CD4-positive, alpha-beta T cell (primary cell): Measurements from ENCODE around the gene RNF150. TPM values are rescaled to one million over a fixed set of nuclear protein-coding genes. Genes with fewer than 3 reads are reported as not detected.

Source experiments
- ATAC-seq: fragments of 200-7000 bp; cut with Tn5 transposase; one replicate; pipeline ENCODE4 v1.10.0; 2022; ENCODE audit warnings: mild to moderate bottlenecking; ENCODE audit not compliant: poor library complexity
- CTCF ChIA-PET: fragments of 350-600 bp; sonication (Branson Sonifier 250); formaldehyde crosslinking; loops from one replicate; lab custom pipeline; 2021; ENCODE audit warnings: antibody characterized with exemption, inconsistent platforms; lab: Charles Lee
- POLR2A ChIA-PET: fragments of 350-600 bp; sonication (Branson Sonifier 250); formaldehyde crosslinking; loops from one replicate; lab custom pipeline; 2021; ENCODE audit warnings: antibody characterized with exemption, inconsistent platforms; lab: Charles Lee
- DNase-seq, 14 experiments: peaks; one replicate each; pipeline ENCODE4 v3.0.0-alpha.2; 2013 to 2020; ENCODE audit warnings: mixed read lengths in 2 of 14
- H3K27ac ChIP-seq, 2 donors: one replicate each; pipeline versions ENCODE4 v1.5.1 to v1.7.0; 2013; ENCODE audit warnings: low read length in 2 of 2, low read depth in 1 of 2, mild to moderate bottlenecking in 1 of 2
- H3K27me3 ChIP-seq, 2 experiments: 1 replicate in 1 of 2; 2 replicates in 1 of 2; pipeline versions ENCODE4 v1.6.1 to v1.7.0; 2013; ENCODE audit warnings: low read length in 2 of 2, control low read depth in 1 of 2, mild to moderate bottlenecking in 1 of 2, moderate library complexity in 1 of 2; ENCODE audit not compliant: insufficient read depth in 2 of 2, control insufficient read depth in 1 of 2
- H3K36me3 ChIP-seq: one replicate; pipeline ENCODE4 v1.6.1; 2013; ENCODE audit warnings: low read length, control low read depth; ENCODE audit not compliant: insufficient read depth
- H3K4me1 ChIP-seq: one replicate; pipeline ENCODE4 v1.6.1; 2013; ENCODE audit warnings: low read length, control low read depth; ENCODE audit not compliant: insufficient read depth
- H3K4me3 ChIP-seq: one replicate; pipeline ENCODE4 v1.5.1; 2013; ENCODE audit warnings: mild to moderate bottlenecking, low read length, moderate library complexity
- H3K9me3 ChIP-seq, 2 experiments: 1 replicate in 1 of 2; 2 replicates in 1 of 2; pipeline versions ENCODE4 v1.6.1 to v1.7.0; 2013; ENCODE audit warnings: low read length in 2 of 2, mild to moderate bottlenecking in 2 of 2, control low read depth in 1 of 2, moderate library complexity in 1 of 2; ENCODE audit not compliant: control insufficient read depth in 1 of 2, insufficient read depth in 1 of 2
- H3K27ac Mint-ChIP-seq: one replicate; pipeline ENCODE4 v1.8.0; 2020; ENCODE audit warnings: mixed read lengths
- H3K27me3 Mint-ChIP-seq: one replicate; pipeline ENCODE4 v1.8.0; 2021; ENCODE audit warnings: mixed read lengths
- H3K36me3 Mint-ChIP-seq: one replicate; pipeline ENCODE4 v1.8.0; 2021; ENCODE audit warnings: low read depth, mixed read lengths
- H3K4me1 Mint-ChIP-seq: one replicate; pipeline ENCODE4 v1.8.0; 2021; ENCODE audit warnings: low read depth, mixed read lengths
- H3K4me3 Mint-ChIP-seq: one replicate; pipeline ENCODE4 v1.8.0; 2020; ENCODE audit warnings: mild to moderate bottlenecking, mixed read lengths
- H3K9me3 Mint-ChIP-seq: one replicate; pipeline ENCODE4 v1.8.0; 2020; ENCODE audit warnings: mixed read lengths
- CTCF ChIP-seq: fragments of 200-600 bp; IDR thresholded peaks from one replicate; pipeline ENCODE4 v1.8.0; 2022; ENCODE audit warnings: antibody characterized with exemption, mild to moderate bottlenecking
- intact Hi-C, 2 experiments: fragments of 100-400 bp; cut with DNase I in 1 of 2; cut with micrococcal nuclease in 1 of 2; formaldehyde crosslinking; loops; one replicate each; pipeline versions ENCODE4 v1.15.1 to v1.9.0; 2023 to 2025; cut with DNase I, micrococcal nuclease
- total RNA-seq, 174 experiments: library from RNA in 2 of 174; stranded (reverse) in 2 of 174; gene quantifications; one replicate each; pipeline ENCODE4 v1.2.3 and lab custom pipeline; 2021 to 2026

RNF150 gene
- total RNA-seq, 2 experiments from 2014 or later: not detected

- H3K27ac ChIP-seq: no peak overlapping the region
- no peaks in the 10 kb centered on the region for H3K9me3 Mint-ChIP-seq
- ATAC-seq (no peak), DNase-seq (no peak)
- peaks cover 0 to 5% of the 10 kb centered on the region in 2 experiments for H3K27me3 ChIP-seq
- peaks cover 23% of the 10 kb centered on the region for H3K27me3 Mint-ChIP-seq
- H3K36me3 ChIP-seq: no peaks in the 10 kb centered on the region
- H3K27ac Mint-ChIP-seq: no peak overlapping the region
- no peaks in the 10 kb centered on the region for H3K36me3 Mint-ChIP-seq
- H3K4me1 Mint-ChIP-seq: no peaks in the 10 kb centered on the region
- intact Hi-C loops: no loop called here
- no peak overlapping the region for H3K4me3 ChIP-seq
- ChIA-PET POLR2A (no interaction called here), CTCF (no interaction called here)
- no peak for TF ChIP-seq CTCF
- no peak overlapping the region for H3K4me3 Mint-ChIP-seq
- H3K9me3 ChIP-seq: no peaks in the 10 kb centered on the region
- H3K4me1 ChIP-seq: no peaks in the 10 kb centered on the region
Observed at GRCh38 chr4:141179474-141180373, 46.5 kb upstream of the RNF150 start.

- Mint-ChIP-seq H3K27ac (no peak overlapping the region), H3K36me3 (no peaks in the 10 kb centered on the region), H3K4me1 (no peaks in the 10 kb centered on the region), H3K4me3 (no peak overlapping the region), H3K9me3 (no peaks in the 10 kb centered on the region), H3K27me3 (peaks cover 7% of the 10 kb centered on the region)
- Histone ChIP-seq H3K4me1 (no peaks in the 10 kb centered on the region), H3K27ac (no peak overlapping the region), H3K36me3 (no peaks in the 10 kb centered on the region), H3K9me3 (no peaks in the 10 kb centered on the region), H3K27me3 (peaks cover 0 to 5% of the 10 kb centered on the region in 2 experiments), H3K4me3 (no peak overlapping the region)
- ATAC-seq (no peak), DNase-seq (no peak)
- no peak for TF ChIP-seq CTCF
- CTCF ChIA-PET: no interaction called here
- intact Hi-C loops: no loop called here
- POLR2A ChIA-PET: no interaction called here
Observed at GRCh38 chr4:141177171-141177570, 43.9 kb upstream of the RNF150 start.

- TF ChIP-seq CTCF: no peak
- no peak overlapping the region for H3K27ac ChIP-seq
- H3K27me3 Mint-ChIP-seq: peaks cover under 1% of the 10 kb centered on the region
- CTCF ChIA-PET: no interaction called here
- H3K4me1 Mint-ChIP-seq: no peaks in the 10 kb centered on the region
- H3K36me3 ChIP-seq: no peaks in the 10 kb centered on the region
- no peak overlapping the region for H3K4me3 Mint-ChIP-seq
- intact Hi-C loops: no loop called here
- H3K27me3 ChIP-seq: peaks cover 0 to 8% of the 10 kb centered on the region in 2 experiments
- DNase-seq (no peak), ATAC-seq (no peak)
- no peak overlapping the region for H3K4me3 ChIP-seq
- no peaks in the 10 kb centered on the region for H3K9me3 ChIP-seq
- no peaks in the 10 kb centered on the region for H3K36me3 Mint-ChIP-seq
- H3K27ac Mint-ChIP-seq: no peak overlapping the region
- no peaks in the 10 kb centered on the region for H3K9me3 Mint-ChIP-seq
- no peaks in the 10 kb centered on the region for H3K4me1 ChIP-seq
- POLR2A ChIA-PET: no interaction called here
Observed at GRCh38 chr4:141174457-141174856, 41.2 kb upstream of the RNF150 start.
